NCI-H1930 (cell line): Measurements from ENCODE around the gene RAPGEF4.

Source experiments
- DNase-seq, 2 experiments: peaks; one replicate each; lab custom pipeline; 2025; lab: John Stamatoyannopoulos, UW

Gene RAPGEF4

DNA sequence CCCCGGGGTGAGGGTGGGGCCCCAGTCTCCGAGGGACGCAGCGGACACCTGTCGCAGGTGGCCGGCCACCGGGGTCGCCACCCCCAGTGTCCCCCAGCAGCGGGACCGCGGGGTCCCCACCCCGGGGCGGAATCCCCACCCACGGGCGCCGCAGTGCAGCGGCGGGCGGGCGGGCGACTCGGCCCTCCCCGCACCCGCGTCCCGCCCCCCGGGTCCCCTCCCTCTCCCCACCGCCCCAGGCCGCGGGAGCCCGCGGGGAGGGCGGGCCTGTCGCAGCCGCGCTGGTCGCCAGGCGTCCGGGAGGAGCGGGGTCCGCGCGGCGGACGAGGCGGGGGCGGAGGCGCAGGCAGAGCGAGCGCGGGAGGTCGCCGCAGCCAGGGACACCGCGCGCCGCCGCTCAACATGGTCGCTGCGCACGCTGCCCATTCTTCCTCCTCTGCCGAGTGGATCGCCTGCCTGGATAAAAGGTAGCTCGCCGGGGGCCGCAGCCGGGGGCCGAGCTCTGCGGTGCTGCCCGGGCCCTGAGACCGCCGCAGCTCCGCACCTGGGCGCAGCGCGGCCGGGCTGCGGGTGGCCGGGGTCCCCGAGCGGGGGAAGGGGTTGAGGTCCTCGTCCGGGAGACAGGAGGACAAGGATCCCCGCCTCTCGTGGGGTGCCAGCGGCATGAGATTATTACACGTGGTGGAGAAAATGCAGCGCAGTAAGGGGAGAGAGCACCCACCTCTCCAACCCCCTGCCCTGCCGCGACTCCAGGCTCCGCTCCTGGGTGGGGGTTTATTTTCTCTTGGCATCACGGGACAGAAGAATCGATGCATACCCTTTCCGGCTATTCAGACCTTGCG lies at the start of gene RAPGEF4:
Gene RAPGEF4 (plus strand): TSS at position 264 of the 842 bp plus-strand sequence. CDS start 139 bp downstream, at position 403.
- DNase-seq: no peak

DNA sequence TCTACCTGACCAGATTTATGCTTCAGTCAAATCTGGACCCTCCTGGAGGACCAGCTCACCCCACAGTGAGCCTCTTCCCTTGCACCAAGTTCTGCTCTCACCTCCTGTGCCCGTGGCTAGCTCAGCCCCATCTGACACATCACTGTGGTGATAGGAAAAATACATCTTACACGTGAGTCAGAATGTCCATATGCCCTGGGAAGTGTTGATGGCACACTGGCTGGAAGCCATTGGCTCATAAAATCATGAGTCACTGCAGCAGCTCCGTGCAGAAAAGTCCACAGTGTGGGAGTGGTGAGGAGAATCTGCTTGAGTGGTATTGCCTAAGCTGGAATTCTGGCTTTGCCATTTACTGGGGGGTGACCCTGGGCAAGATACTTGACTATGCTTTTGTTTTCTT lies 42.6 kb upstream of the RAPGEF4 start:
- DNase-seq: no peak

DNA sequence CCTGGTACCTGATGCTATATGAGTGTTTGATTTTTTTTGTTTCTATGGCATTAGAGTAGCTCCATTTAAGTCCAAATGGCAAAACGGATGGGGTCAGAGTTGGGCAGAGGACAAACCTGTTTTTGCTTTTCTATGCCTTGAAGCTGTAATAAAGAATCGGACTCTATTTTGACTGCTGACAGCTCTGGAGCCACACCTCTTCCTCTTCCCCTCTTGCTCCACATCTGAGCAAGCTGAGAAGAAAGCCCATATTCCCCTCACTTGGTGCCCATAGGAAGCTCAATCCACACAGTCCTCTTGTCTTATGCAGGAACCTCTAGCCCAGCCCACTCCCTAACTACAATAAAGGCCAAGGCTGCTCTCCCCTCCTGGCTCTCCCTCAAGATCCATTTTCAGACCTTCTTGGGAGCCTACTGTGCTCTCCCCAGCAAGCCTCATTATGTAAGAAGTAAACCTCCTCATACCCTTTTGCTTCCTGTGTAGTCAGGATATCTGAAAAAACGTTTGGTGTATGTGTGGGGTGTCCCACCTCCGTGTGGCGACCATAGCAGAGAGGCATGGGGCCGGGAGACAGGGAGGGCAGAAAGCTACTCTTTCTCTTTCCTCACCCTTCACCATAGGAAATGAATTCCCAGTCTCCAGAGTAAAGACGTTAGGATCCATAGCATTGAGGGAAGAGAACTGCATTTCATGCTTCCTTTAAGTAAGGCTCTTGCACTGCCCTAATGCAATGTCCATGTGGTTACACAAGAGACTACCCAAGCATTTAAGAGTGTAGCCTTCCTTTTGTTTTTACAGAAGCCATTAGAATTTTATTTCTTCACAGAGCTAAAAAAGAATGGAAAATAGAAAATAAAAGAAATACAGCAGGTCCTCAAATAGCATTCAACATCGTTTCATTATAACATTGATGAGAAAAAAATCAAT lies 41.9 kb upstream of the RAPGEF4 start:
- DNase-seq: no peak

- no peak for DNase-seq
These were observed 38.3 kb upstream of the RAPGEF4 start for GRCh38 chr2:172697296-172697695.

DNA sequence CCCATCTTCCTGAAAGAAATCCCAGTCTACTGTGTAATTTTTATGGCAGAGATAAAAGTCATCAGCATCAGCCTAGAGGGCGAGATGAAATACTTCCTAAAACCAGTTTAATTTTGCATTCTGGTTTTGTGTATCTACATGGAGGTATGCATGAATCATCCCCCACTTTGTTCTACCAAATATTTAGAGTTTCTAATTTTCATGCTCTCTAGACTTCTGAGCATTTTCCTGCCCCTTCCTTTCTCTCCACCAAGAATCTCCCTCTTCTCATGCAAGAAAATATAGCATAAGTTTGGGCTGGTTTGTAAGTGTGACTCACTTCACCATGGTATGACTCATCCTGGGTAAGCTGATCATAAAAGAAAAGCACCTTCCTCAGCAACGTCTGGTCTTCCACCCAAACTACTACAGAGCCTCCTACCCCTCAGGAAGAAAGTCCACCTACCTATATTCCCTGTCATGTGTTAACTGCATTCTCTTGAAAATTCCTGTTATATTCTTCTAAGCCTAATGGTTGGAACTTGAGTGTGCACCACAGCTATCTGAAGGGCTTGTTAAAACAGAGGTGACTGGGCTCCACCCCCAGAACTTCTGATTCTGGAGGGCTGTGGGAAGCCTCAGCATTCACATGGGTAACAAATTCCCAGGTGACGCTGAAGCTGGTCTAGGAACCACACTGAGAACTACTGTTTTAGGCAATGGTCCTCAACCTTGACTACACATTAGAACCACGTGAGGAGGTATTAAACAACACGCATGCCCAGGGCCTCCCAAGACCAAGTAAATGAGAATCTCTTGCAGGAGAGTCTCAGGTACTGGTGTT lies 37.4 kb upstream of the RAPGEF4 start:
- no peak for DNase-seq

GRCh38 chr2:172701250-172701649 lies 34.4 kb upstream of the RAPGEF4 start:
- no peak for DNase-seq

DNA sequence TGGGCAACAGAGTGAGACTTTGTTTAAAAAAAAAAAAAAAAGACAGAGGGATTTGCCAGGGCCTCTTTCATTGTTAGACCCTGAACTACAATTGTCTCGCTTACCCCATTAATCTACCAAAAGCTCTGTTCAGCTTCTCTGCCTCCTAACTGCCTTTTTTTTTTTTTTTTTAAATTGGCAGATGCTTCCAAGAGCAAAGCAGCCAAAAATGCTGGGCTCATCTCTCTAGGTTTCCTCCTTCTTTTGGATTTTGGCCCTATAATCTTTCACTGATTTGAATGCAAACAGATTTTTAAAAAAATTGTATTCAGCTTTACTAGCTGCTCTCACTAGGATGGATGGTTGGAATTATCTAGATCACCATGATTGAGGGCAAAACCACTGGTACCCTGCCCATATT lies 33.2 kb upstream of the RAPGEF4 start:
- DNase-seq: no peak

GRCh38 chr2:172704072-172704936 lies 31.3 kb upstream of the RAPGEF4 start:
- DNase-seq: peak in 1 of 2 experiments; percentile 29

DNA sequence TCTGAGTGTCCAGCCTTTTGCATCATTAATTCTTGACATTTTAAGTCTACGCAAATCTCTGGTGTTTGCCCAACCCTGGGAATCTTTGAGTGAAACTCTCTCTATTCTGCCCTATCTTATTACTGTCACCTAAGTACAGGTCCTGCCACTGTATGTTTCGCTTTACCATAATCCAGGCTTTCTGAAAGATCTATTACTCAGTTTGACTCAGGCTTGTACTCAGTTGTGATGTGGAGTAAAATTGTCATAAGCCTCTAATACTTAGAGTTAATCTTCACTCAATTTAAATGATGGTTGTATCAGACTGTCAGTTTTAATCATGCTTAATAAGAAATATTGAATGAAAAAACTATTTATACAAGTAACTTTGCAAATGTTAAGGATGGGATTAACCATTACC lies 30.3 kb upstream of the RAPGEF4 start:
- no peak for DNase-seq

DNA sequence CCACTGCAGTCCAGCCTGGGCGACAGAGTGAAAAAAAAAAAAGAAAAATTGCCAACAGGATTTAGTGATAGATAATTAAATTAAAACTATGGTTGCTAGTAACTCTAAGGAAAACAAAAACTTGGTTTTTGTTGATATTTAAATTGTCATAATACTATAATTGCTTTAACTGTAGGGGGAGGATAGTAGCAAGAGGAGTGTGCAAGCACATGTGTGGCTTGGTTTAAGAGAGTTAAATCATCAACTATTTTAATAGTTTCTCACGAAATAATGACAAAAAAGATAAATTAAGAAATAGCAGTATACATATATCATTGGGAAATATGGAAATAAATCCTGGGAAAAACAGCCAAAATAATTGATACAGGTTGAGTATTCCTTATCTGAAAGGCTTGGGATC lies 27.4 kb upstream of the RAPGEF4 start:
- no peak for DNase-seq

DNA sequence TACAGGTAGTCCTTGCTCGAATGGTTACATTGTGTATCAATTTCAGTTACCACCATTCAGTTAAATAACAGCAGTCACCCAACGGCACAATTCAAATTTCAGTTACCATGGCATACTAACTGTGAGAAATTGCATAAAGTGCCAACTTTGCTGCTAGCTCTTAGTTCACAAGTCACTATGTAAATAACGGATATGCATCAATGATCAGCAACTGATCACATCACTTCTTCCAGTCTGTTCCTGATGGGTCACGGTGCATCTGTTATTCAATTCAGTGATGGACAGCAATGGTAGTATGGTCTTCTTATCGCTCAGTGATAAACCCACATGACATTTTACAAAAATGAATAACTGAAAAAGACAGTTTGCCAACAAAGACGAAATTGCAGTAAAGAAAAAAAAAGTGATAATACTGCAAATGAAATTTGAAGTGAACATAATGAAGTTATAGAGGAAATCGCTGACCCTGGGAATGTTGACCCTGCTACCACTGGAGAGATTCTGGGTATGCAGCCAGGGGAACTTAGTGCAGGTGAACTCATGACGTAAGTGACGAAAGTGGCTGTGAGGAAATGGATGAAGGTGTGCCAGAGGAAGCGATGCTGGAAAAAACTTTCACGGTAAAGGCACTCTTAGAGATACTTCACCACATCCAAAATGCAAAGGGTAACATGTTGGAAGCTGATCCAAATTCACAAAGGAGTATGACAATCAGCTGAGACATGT lies 25.9 kb upstream of the RAPGEF4 start:
- no peak for DNase-seq

DNA sequence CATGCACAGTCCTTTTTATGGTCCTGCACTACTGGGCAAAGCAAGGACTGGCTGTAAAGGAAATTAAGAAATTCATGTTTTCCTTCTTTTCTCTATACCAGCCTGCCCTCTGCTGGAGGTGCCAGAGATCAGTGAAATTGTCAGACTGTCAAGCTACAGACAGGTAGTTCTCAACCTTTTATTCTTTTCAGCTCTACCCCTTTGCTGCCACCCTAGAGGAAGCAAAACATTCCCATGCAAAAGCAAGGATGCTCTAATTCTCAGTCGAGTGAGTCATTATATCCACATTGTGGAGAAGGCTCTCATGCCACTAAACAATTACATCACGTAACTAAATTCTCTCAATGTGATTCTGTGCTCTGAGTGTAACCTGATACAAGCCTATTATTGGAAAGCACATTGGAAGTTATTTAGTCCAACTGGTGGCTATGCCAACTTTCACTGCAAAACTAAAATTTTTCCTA lies 25.0 kb upstream of the RAPGEF4 start:
- DNase-seq: peak in 1 of 2 experiments; percentile 44

- no peak for DNase-seq
These were observed 24.5 kb upstream of the RAPGEF4 start for GRCh38 chr2:172711110-172711509.

GRCh38 chr2:172712251-172712650 lies 23.4 kb upstream of the RAPGEF4 start:
- DNase-seq: no peak

- DNase-seq: no peak
These were observed 22.2 kb upstream of the RAPGEF4 start for GRCh38 chr2:172713365-172713875.

DNA sequence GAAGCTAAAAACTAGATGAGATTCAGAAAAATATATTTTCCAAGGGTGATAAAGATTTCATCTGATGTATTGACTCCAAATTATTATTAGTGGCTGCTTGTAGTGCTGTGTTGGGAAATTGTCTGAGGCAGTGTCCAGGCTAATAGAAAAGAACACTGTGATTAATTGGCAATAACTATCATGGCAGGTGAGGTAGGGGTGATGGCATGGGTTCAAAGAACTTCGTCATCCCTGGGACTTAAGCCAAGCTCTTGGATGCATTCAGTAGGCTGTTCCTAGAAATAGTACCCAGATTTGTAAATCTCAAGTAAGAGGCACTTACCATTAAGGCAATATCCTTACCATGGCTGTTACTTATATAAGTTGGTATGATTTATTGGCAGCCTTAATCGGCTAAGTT lies 13.2 kb upstream of the RAPGEF4 start:
- no peak for DNase-seq

GRCh38 chr2:172723286-172723685 lies 12.4 kb upstream of the RAPGEF4 start:
- DNase-seq: no peak

DNA sequence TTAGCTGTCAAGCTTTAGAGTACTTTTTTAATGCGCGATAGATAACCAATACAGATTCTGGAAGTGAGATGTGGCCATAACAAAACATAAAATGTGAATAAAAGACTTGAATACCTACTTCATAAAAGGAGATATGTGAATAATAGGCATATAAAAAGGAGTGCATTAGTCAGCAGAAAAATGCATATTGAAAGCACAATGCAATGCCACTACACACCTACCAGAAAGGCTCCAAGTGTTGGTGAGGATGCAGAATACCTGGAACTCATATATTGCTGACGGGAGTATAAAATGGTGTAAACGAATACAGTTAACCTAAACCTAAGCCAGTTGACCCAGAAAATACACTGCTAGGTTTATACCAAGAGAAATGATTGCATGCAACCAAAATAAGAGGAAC lies 10.9 kb upstream of the RAPGEF4 start:
- no peak for DNase-seq

DNA sequence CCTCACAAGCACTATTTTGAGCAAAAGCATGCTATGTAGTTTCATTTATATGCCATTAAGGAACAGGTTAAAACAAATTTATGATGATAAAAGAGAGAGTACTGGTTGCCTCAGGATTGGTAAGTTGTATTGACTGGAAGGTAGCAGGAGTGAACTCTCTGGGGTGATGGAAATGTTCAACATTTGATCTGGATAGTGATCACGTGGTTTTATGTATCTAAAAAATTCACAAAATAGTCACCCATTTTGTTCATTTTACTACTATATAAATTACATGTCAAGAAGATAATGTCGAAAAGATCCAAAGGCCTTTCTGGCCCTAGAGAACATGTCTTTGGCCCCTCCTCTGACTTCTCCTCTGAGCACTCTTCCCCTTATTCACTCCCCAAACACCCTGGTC lies 10.4 kb upstream of the RAPGEF4 start:
- DNase-seq: no peak

GRCh38 chr2:172725746-172726145 lies 9.9 kb upstream of the RAPGEF4 start:
- no peak for DNase-seq
